ENCODE results near the gene HDAC9.

Gene HDAC9

GRCh38 chr7:18859318-18859717 lies 363.8 kb downstream of the HDAC9 start:
- TF ChIP-seq CTCF (IDR thresholded peaks at IDR 0.05; ENCODE audit: low read depth, low read length) (no peak), EZH2phosphoT487 (IDR thresholded peaks at IDR 0.05; ENCODE audit: low read depth) (no peak)
- no peak overlapping the region for H3K4me3 ChIP-seq (ENCODE audit: low read length)

GRCh38 chr7:18860221-18860620 lies 364.7 kb downstream of the HDAC9 start:
- Histone ChIP-seq H2AFZ (ENCODE audit: low read depth, low read length) (no peak overlapping the region), H3K9me3 (ENCODE audit: insufficient read depth, low read length) (no peaks in the 10 kb centered on the region), H3K27ac (ENCODE audit: low read length) (no peak overlapping the region), H3K4me3 (ENCODE audit: low read length) (no peak overlapping the region), H3K79me2 (ENCODE audit: low read length) (no peaks in the 10 kb centered on the region), H3K9ac (ENCODE audit: low read length) (no peak overlapping the region), H3K4me2 (ENCODE audit: low read length) (no peak overlapping the region), H3K27me3 (ENCODE audit: low read depth, low read length) (no peaks in the 10 kb centered on the region), H3K4me1 (ENCODE audit: low read length) (peaks cover 19% of the 10 kb centered on the region), H4K20me1 (ENCODE audit: insufficient read depth, low read length) (no peaks in the 10 kb centered on the region), H3K36me3 (replicated peaks; ENCODE audit: low read depth, low read length) (no peaks in the 10 kb centered on the region)
- no peak for TF ChIP-seq CTCF (IDR thresholded peaks at IDR 0.05; ENCODE audit: low read depth, low read length)
- TF ChIP-seq EZH2phosphoT487 (IDR thresholded peaks at IDR 0.05; ENCODE audit: low read depth) = no peak

More at GRCh38 chr7:18859318-18859717, 363.8 kb downstream of the HDAC9 start:
- H4K20me1 ChIP-seq (ENCODE audit: insufficient read depth, low read length) = no peaks in the 10 kb centered on the region
- H3K79me2 ChIP-seq (ENCODE audit: low read length) = no peaks in the 10 kb centered on the region
- H3K9ac ChIP-seq (ENCODE audit: low read length) = no peak overlapping the region
- H3K27me3 ChIP-seq (ENCODE audit: low read depth, low read length) = no peaks in the 10 kb centered on the region
- no peak overlapping the region for H3K4me2 ChIP-seq (ENCODE audit: low read length)
- H3K4me1 ChIP-seq (ENCODE audit: low read length) = peaks cover 19% of the 10 kb centered on the region
- no peaks in the 10 kb centered on the region for H3K36me3 ChIP-seq (replicated peaks; ENCODE audit: low read depth, low read length)
- no peak overlapping the region for H2AFZ ChIP-seq (ENCODE audit: low read depth, low read length)
- no peak overlapping the region for H3K27ac ChIP-seq (ENCODE audit: low read length)
- H3K9me3 ChIP-seq (ENCODE audit: insufficient read depth, low read length) = no peaks in the 10 kb centered on the region

GRCh38 chr7:18861514-18862118 lies 366.1 kb downstream of the HDAC9 start:
- Histone ChIP-seq H3K9ac (ENCODE audit: low read length) (no peak overlapping the region), H3K27ac (ENCODE audit: low read length) (peak overlapping the region; percentile 14; the same call in 1 of the 2 replicates), H3K36me3 (replicated peaks; ENCODE audit: low read depth, low read length) (no peaks in the 10 kb centered on the region), H3K4me3 (ENCODE audit: low read length) (no peak overlapping the region), H4K20me1 (ENCODE audit: insufficient read depth, low read length) (no peaks in the 10 kb centered on the region), H3K27me3 (ENCODE audit: low read depth, low read length) (no peaks in the 10 kb centered on the region), H3K4me2 (ENCODE audit: low read length) (peak overlapping the region; percentile 20), H2AFZ (ENCODE audit: low read depth, low read length) (no peak overlapping the region), H3K79me2 (ENCODE audit: low read length) (no peaks in the 10 kb centered on the region), H3K9me3 (ENCODE audit: insufficient read depth, low read length) (no peaks in the 10 kb centered on the region), H3K4me1 (ENCODE audit: low read length) (peaks cover 24% of the 10 kb centered on the region)
- TF ChIP-seq CTCF (IDR thresholded peaks at IDR 0.05; ENCODE audit: low read depth, low read length) (no peak), EZH2phosphoT487 (IDR thresholded peaks at IDR 0.05; ENCODE audit: low read depth) (no peak)

- Histone ChIP-seq H3K27ac (ENCODE audit: low read length) (no peak overlapping the region), H3K79me2 (ENCODE audit: low read length) (no peaks in the 10 kb centered on the region), H2AFZ (ENCODE audit: low read depth, low read length) (no peak overlapping the region), H3K4me2 (ENCODE audit: low read length) (no peak overlapping the region), H3K27me3 (ENCODE audit: low read depth, low read length) (no peaks in the 10 kb centered on the region), H3K36me3 (replicated peaks; ENCODE audit: low read depth, low read length) (no peaks in the 10 kb centered on the region), H3K9ac (ENCODE audit: low read length) (no peak overlapping the region), H4K20me1 (ENCODE audit: insufficient read depth, low read length) (no peaks in the 10 kb centered on the region), H3K4me1 (ENCODE audit: low read length) (peaks cover 26% of the 10 kb centered on the region), H3K9me3 (ENCODE audit: insufficient read depth, low read length) (no peaks in the 10 kb centered on the region), H3K4me3 (ENCODE audit: low read length) (no peak overlapping the region)
- TF ChIP-seq EZH2phosphoT487 (IDR thresholded peaks at IDR 0.05; ENCODE audit: low read depth) (no peak), CTCF (IDR thresholded peaks at IDR 0.05; ENCODE audit: low read depth, low read length) (no peak)
Measured at GRCh38 chr7:18864967-18865366, 369.4 kb downstream of the HDAC9 start.

Measured in OCI-LY3 (cell line).